GM21825 (cell line): ENCODE data around the gene HS6ST3.

ENCODE experiments used
- ATAC-seq: cut with Tn5 transposase; IDR thresholded peaks from one replicate; pipeline ENCODE4 v1.9.1; 2021; ENCODE audit warnings: mild to moderate bottlenecking, moderate library complexity; ENCODE audit not compliant: unreplicated experiment

The HS6ST3 gene

DNA sequence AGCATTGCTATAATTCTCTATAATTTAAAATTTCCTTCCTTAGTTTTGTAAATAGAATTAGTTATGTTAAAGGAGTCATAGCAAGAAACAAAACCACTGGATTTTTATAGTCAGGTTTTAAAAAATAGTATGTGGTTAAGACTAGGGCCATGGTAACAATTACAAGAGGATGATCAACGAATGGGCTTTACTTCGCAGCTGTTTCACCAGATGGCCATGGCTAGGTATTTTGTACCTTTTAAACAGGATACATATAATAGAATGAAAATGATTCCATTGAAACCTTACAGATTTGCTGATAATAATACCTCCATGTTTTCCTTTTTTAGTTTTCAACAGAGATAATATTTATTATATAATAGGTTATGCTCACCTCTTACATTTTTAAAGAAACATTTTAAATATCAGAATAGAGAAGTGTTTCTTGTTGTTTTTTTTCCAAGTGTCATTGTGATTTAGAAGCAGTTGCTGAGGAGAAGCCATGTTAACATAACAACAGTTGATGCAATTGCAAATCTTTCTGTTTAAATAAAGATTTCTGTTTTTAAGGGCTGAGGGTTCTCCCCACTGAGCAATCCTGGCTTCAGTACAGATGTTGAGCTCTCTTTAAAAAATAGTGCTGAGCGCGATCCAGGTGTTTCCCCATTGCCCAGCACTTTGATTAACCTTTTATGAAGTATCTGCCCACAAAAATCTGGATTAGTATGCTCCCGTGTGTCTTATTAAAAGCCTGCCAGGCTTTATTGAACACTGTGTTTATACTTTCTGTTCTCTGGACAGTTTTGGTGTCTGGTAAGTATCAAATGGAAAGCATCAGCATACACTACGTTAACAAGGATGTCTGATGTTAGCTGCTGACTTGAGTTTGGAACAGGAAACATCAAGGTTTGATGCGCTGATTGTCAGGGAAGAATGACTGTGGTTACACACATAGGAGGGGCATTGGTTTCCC, 205.3 kb downstream of the HS6ST3 start:
- no peak for ATAC-seq

DNA sequence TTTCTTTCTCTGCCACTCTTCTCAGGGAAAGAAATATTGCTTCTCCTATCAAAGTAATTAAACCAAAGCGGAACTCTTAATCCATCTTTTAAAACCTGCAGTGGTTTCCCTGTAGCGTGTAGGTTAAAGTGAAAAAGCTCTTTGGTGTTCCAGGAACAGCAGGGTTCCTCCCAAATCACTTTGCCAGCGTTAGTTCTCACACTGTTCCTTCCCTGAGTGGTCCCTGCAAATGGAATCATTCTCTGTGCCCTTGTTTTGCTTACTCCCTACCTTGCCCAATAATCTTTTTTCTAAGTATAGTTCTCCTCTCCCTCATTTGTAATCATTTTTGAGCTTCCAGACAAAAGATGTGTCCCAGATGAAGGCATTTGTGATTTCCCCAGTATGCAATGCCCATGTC, 207.5 kb downstream of the HS6ST3 start:
- ATAC-seq, result no peak

DNA sequence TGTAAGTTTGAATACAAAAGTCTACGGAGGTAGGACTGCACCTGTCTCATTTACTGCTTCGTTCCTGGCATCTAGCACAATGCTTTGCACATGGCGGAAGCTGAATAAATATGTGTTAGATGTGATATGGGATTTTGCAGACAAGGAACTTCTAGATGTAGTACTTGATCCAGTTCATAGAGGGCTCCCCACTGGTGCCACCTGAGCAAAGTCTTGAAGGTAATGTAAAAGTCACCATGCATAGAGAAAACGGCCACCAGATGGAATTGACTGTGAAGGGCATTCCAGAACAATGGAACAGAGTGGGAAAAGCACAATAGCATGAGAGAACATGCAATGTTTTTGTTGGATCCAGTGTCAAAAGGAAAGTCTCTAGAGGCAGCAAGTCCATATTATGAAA, 209.3 kb downstream of the HS6ST3 start:
- ATAC-seq, result no peak

DNA sequence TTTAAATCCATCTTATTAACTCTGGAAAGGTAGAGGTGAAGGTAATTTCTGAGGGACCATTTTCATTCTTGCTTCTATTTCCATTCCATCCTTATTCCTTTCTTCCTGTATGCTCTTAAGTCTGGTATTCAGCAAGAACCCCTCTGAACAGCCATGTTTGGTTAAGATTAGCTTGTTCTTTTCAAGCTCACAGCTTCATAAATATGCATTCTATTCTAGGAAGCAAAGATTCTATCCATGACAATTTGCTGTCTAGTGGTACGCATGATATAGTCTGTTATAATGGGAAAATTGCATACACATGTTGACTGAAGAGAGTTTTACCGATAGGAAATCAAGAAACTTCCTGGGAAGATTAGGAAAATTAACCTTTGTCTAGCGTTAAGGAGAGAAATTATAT, 218.7 kb downstream of the HS6ST3 start:
- no peak for ATAC-seq

DNA sequence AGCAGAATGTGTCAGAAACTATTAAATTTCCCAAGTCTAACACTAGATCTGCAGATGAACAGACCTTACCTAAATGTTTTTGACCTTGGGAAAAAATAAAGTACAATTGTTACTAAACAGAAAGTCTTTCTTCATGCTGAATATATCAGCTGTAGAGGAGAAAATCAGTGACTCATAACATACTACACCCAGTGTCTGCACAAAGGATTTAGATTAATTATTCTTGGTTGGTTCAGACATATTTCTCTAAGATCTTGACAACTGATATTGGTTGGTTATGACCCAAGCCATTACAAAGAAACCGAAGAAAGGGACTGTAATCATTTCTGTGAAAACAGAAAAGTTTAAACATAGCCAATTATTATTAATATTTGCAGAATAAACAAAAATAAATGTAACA, 225.1 kb downstream of the HS6ST3 start:
- no peak for ATAC-seq

DNA sequence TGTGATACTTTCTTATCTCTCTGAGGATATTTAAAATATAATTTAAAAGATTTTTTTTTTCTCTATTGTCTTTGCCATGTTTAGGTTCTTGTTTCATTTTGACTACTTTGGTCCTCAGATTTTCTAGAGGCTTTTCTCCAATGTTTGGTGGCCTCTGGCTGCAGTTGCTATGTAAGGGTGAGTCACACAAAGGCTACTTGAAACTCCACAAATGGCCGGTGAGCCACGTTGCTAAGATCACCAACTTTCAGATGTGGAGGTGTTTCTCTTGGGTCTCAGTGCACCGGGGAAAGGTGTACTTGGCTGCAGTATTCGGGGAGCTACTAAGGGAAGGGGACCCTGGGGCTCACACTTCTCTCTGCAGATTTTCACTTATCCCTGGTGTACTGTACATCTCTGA, 248.1 kb downstream of the HS6ST3 start:
- ATAC-seq, result no peak

DNA sequence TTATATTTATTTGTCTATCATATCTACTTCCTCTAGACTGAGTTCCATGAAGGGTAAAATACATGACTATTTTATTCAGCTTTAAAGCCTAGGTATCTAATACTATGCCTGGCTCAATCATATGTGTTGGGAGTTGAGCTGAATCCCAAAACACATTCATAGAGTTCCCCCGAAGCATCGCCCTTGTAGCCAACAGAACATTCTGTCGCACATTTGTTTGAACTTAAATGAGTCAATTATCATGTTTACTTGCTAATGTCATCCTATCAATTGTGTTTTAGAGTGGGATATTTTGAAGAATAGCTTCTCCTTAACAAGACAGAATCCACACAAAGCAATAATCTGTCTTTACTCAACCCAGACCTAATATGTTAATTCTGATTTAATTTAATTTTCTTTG, 252.4 kb downstream of the HS6ST3 start:
- no peak for ATAC-seq

DNA sequence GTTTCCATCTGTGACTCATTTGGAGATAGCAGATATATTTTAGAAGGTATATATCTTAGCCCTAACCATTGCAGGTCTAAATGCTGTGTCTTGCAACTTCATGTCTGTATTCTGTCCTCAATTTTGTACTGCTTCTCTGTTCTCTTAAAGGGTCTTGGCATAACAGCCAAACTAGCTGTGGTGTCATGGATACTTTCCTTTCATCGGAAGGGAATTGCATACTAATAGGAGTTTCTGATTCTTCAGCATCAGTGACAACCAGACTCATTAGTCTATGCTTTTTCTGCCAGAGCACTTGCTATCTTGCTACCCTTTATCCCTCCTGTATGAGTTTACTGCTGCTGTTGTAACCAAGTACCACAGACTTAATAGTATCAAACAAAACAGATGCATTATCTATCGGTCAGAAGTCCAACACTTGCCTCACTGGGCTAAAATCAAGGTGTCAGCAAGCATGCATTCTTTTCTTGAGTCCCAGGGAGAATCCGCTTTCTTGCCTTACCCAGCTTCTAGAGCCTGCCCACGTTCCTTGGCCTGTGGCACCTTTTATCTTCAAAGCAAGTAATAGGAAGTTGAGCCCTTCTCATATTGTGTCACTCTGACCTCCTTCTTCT, 253.1 kb downstream of the HS6ST3 start:
- ATAC-seq, result no peak

DNA sequence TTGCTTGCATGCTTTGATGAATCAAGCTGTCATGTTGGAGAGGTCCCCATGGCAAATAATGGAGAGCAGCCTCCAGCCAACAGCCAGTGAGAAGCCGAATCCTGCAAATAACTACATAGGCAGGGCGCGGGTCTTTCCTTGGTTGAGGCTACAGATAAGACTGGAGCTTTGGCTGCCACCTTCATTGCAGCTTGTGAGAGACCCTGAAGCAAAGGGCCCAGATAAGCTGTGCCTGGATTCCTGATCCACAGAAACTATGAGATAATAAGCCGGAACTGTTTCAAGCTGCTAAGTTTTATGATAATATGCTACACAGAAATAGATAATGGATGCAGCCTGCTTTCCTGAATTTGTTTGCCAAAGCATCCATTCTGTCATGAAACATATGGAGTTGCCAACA, 257.0 kb downstream of the HS6ST3 start:
- ATAC-seq, result no peak

DNA sequence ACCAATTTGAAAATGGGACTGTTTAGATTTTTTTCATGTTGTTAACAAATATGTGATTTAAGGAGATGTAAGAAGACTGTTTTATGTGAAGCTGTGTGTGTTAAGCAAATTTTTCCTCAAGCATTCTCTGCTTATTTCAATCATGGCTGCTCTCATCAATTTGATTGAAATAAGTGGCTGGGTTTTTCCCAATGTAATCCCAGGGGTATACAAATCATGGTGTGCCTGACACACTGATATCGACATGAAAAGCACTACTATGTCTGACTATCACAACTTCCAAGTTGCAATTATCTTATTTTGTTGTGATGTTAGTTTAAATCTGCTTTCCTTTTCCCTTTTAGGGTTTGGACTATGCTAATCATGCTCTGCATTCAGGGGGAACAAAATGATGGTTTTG, 283.7 kb downstream of the HS6ST3 start:
- ATAC-seq, result no peak

DNA sequence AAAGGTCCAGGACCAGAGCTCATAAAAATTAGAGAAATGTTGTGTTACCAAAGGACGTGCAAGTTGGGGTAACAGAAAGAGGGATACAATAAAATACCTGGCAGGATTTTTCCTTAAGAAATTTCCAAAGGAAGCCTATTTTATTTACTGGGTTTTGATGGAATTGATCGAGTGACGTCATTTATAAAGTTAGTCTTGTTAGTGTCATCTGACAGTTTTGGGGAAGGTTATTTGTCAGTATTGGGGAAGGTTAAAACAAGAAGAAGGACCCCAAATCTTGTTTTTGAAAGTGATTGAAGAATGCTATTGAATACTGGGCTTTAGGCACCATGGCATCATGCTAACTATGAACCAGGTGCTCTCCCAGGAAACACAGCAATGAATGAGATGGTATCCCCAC, 287.9 kb downstream of the HS6ST3 start:
- ATAC-seq, result no peak

DNA sequence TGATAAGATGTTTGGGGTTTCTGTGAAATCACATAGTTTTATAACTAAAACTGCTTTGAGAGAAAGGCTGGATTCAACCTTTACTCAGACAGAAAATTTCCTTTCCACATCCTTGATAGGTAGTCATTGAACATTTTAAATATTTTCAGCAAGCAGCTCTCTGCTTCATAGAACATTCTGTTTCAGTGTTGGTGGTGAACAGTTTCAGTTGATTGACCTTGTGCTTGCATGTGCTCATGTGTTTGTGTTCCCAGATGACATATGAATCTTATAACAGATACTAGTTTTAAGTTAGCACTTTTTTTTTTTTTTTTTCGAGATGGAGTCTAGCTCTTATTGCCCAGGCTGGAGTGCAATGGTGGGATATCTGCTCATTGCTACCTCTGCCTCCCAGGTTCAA, 290.1 kb downstream of the HS6ST3 start:
- ATAC-seq, result no peak

DNA sequence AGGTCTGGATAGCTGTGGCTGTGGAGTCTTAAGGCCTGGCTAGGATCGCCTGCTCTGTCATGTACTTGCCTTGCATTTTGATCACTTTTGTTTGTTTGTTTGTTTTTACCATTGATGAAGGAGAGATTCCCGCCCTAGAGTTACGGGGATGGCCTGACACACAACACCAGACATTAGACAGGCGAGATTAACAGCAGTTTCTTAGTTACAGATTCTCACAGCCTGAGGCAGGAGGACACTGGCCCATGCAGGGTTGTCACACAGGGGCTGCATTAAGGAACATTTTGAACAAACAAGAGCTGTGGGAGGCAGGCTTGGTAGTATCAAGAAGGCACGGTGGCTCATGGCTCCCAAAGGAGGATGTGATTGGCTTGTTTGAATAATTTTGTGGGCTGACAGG, 291.8 kb downstream of the HS6ST3 start:
- ATAC-seq, result no peak

DNA sequence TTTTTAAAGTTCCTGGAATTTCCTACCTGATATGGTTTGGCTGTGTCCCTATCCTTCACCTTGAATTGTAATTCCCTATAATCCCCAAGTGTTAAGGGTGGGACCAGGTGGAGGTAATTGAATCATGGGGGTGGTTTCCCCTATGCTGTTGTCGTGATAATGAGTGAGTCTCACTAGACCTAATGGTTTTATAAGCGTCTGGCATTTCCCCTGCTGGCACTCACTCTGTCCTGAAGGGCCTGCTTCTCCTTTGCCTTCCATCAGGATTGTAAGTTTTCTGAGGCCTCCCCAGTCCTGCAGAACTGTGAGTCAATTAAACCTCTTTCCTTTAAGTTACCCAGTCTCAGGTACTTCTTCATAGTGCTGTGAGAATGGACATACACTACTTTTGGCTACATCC, 298.7 kb downstream of the HS6ST3 start:
- ATAC-seq, result no peak

DNA sequence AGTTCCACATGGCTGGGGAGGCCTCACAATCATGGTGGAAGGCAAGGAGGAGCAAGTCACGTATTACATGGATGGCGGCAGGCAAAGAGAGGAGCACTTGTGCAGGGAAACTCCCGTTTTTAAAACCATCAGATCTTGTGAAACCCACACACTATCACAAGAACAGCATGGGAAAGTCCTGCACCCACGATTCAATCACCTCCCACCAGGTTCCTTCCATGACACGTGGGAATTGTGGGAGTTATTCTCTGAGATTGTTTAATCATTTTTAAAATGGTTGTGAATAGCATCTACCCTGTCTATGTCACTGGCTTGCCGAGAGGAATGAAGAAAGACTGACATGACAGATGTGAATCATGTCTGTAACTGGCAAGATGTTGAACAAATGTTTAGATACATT, 301.7 kb downstream of the HS6ST3 start:
- no peak for ATAC-seq

DNA sequence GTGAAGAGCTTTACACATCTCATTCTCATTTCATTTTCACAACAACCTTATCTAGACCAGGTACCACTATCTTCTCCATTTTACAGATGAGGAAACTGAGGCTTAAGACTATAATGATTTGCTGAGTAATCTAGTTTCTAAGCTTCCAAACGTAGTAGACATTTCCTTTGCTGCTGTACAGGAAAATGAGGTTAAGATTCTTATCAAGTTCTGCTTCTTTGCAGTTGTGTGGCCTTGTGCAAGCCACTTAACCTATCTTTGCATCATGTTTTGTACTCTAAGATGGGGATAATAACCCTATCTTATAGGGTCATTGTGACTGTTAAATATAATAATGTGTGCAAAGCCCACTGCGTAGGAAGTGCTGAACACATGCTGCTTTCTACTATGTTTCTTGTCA, 307.9 kb downstream of the HS6ST3 start:
- ATAC-seq, result no peak

DNA sequence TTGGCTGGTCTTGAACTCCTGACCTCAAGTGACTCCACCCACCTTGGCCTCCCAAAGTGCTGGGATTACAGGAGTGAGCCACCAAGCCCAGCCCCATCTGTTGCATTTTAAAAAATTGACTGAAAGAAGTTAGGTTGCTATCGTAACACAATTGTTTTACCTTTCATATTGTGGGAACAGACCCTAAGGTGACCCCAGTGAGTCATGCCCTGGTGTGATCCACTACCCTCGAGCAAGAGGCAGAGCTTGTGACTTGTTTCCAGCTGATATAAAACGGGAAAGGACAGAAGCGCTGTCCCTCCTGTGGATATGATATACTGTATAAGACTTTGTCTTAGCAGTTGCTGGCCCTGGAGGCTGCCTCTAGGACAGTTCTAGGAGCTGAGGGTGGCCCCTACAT, 308.6 kb downstream of the HS6ST3 start:
- no peak for ATAC-seq

DNA sequence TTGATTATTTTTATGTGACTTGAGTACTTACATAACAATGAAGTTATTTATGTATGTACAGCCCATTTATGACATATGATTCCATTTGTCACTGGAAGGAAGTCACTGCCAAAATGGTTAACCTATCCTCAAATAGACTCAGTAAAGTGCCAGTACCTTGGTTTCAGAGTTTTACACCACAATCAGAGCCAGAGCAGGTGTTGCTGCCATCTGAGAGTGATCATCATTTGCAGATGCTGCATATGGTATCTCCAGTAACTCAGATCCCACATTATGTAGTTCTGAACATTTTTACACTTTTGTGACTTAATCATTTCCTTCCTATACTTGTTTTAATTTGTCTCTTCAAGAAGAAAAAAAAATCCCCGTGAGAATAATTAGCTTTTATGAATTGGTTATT, 313.3 kb downstream of the HS6ST3 start:
- ATAC-seq, result no peak

DNA sequence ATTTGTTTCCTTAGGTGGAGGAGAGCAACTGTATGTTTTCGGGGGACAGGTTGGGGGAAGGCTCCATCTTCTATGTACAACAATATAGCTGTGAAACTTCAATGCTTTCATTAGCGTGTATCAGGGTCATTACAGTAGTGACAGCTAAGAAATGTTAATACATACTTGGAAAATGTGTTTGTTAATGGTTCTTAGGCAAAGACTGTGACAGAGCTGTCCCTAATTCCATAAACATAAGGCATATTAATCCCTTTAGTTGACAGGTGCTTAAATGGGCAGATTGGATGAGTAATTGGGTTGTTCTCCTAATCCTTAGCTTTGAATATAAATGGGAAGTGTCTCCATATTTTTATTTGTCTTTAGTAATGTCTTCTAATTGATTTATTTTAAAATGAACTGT, 313.7 kb downstream of the HS6ST3 start:
- ATAC-seq, result no peak

DNA sequence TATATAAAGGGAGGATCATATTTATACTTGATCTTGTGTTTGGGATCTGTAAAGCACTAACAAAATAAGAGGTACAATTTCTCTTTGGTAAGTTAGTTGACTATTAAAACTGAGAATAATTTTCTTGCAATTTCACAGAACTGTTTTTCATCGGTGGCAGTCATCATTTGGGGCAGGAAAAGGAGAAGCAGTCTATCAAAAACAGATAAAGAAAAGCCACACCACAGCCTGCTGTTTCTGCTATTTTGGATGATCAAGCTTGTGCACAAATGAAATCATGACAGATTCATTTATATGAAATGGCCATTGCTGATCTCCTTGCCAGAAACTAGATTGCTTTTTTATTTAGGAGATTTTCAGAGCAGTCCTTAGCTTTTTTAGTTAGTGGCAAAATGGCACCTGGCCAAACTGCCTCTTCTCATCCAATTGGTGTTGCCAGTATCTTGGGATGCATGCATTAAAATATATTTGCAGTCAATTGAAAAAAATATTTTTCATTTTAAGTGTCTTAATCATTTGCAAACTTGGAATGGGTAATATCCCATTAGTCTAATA, 326.0 kb downstream of the HS6ST3 start:
- ATAC-seq, result no peak

DNA sequence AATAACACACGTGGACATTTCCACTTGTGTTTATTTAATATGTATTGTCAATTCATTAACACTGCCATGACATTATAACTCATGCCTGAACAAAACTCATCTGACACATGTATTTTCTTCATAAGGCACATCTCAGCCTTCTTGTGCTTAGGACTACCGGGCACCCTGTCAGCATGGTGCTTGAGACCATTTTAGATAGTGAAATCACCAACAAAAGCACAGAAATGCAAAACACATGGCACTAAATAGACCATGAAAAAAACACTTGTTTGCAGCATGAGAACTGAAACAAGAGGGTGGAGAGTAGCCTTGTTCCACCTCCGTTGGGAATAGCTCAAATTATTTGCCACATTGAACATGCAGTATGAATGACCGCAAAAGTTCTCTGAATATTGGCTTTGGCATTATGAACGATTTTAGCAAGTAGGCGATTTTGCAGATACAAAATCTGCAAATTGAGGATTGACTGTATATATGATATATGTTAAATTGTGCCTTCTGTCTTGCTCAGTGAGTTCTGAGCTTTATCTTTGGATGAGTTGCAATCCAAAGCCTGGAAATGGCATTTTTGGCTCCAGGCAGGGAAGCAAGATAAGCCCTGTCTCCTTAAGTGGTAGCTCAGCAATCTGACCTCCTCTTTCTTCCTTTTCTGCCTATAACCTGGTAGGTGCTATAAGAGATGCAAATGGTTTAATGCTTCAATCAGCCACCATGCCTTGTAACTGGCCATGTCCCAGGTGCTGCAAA, 328.2 kb downstream of the HS6ST3 start:
- ATAC-seq, result no peak

DNA sequence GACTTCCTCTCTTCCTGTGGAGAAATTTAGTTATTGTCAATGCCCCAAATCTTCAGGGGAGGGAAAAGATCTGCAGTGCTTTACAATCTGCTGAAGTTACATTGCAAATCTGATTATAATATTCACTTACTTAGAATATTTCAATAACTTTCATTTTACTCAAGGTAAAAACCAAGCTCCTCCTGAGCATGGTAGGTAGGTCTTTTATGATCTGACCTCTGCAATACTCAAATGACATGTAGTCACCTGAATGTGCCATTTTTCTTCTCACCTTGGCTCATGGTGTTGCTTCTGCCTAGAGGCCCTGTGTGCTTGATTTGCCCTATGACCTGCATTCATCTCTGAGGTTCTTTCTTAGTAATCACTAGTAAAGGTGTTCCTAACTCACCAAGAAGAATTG, 331.4 kb downstream of the HS6ST3 start:
- no peak for ATAC-seq
